Measurements from ENCODE around the gene CNTNAP2. TPM values are rescaled to one million over a fixed set of nuclear protein-coding genes. Genes with fewer than 3 reads are reported as not detected.

CNTNAP2 gene
- total RNA-seq, 4 donors from 2014 or later: 0.42 to 0.71 TPM; not detected in 2

DNA sequence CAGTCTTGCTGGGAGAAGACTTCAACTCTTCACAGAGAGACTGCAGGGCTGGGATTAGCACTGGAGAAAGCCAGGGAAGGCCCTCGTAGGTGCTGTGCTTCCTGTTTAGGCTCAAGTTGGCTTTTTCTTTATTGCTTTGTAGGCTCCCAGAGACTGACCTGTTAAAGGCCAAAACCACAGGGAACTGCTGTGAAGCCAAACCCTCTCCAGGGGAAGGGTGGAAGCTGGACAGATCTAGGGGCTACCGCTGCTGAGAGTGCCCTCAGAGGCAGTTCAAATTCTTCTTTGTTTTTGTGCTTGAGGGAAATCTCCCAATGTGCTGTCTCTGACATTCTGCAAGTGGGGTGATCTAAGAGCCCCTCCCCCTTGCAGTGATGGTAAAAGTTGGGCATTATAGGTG is 198.4 kb downstream of the CNTNAP2 start:
- TF ChIP-seq, protein P1, sequence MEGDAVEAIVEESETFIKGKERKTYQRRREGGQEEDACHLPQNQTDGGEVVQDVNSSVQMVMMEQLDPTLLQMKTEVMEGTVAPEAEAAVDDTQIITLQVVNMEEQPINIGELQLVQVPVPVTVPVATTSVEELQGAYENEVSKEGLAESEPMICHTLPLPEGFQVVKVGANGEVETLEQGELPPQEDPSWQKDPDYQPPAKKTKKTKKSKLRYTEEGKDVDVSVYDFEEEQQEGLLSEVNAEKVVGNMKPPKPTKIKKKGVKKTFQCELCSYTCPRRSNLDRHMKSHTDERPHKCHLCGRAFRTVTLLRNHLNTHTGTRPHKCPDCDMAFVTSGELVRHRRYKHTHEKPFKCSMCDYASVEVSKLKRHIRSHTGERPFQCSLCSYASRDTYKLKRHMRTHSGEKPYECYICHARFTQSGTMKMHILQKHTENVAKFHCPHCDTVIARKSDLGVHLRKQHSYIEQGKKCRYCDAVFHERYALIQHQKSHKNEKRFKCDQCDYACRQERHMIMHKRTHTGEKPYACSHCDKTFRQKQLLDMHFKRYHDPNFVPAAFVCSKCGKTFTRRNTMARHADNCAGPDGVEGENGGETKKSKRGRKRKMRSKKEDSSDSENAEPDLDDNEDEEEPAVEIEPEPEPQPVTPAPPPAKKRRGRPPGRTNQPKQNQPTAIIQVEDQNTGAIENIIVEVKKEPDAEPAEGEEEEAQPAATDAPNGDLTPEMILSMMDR (IDR thresholded peaks at IDR 0.05): no peak
- TF ChIP-seq POLR2A (IDR thresholded peaks at IDR 0.05): no peak
- H3K4me3 ChIP-seq (ENCODE audit: low read depth, poor library complexity, severe bottlenecking): no peak overlapping the region
- no peak for DNase-seq (ENCODE audit: low spot score in 2 of 2)
- intact Hi-C loops (cut with DNase I; ENCODE audit: low total_unique reads): no loop called here
- WGBS, 2 donors: 55 to 72% methylated on average over 2 of the region's 2 CpGs

DNA sequence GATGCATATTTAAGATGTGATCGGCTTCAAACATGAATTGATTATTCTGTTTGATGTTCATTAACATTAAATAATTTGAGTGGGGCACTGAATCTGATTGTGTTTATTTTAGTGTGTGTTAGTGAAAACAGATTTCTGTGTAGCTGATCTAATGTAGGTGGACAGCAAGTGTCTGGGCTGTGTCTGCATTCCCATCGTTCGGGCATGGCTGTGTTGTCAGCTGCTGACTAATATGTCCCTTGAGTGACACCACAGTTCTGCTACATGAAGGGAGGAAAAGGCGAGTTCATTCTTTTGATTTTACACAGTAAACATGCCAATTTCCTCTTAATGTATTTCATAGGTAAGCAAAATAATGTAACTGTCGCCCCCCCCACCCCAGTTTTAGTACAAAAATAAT is 203.0 kb downstream of the CNTNAP2 start:
- intact Hi-C loops (cut with DNase I; ENCODE audit: low total_unique reads): no loop called here
- TF ChIP-seq, protein P1 (IDR thresholded peaks at IDR 0.05): no peak
- no peak for TF ChIP-seq POLR2A (IDR thresholded peaks at IDR 0.05)
- WGBS, 2 donors: 35 to 42% methylated on average over 5 of the region's 5 CpGs
- no peak overlapping the region for H3K4me3 ChIP-seq (ENCODE audit: low read depth, poor library complexity, severe bottlenecking)
- no peak for DNase-seq (ENCODE audit: low spot score in 2 of 2)

DNA sequence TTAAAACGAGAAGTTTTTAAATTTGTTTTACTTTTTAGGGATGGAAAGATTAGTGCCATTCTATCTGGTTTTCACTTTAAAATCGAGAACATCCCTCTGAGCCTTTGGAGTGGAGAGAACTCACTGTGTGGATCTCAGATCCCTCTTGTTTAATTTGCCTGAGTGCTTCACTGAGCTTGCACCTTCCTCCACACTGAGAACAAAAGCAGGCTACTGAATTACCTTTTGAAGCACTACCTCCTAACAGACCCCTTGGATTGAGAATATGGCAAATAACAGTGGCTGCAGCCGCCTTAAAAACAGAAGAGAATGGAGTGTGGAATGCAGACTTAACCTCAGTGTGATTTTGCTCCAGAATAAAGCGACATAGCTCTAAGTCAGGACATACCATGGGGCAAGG is 204.7 kb downstream of the CNTNAP2 start:
- no peak overlapping the region for H3K4me3 ChIP-seq (ENCODE audit: low read depth, poor library complexity, severe bottlenecking)
- no peak for TF ChIP-seq POLR2A (IDR thresholded peaks at IDR 0.05)
- TF ChIP-seq, protein P1 (IDR thresholded peaks at IDR 0.05): no peak
- DNase-seq (ENCODE audit: low spot score in 2 of 2): no peak
- intact Hi-C loops (cut with DNase I; ENCODE audit: low total_unique reads): no loop called here
- WGBS, 2 donors: 64 to 71% methylated on average over 4 of the region's 4 CpGs

DNA sequence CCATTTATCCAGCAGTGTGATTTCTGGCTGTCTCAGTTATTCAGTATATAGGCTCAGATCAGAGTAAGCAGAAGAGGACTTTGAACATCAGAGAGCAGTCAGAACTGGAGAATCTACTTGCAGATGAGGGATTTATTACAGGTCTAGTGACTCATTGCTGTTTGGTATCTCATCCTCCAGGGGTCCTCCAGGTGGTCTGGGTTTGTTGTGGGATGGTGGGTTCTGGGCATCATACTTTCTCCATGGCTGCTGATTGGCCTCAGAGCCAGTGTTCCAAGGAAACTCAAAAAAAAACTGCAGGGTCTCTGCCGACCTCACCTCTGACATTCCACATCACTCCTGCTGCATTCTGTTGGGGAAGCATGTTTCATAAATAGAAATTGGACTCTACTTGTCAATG is 214.8 kb downstream of the CNTNAP2 start:
- 29 to 37% methylated on average over 1 of the region's 1 CpG for WGBS, 2 donors
- no peak overlapping the region for H3K4me3 ChIP-seq (ENCODE audit: low read depth, poor library complexity, severe bottlenecking)
- TF ChIP-seq, protein P1 (IDR thresholded peaks at IDR 0.05): no peak
- no peak for TF ChIP-seq POLR2A (IDR thresholded peaks at IDR 0.05)
- DNase-seq (ENCODE audit: low spot score in 2 of 2): no peak
- intact Hi-C loops (cut with DNase I; ENCODE audit: low total_unique reads): no loop called here

DNA sequence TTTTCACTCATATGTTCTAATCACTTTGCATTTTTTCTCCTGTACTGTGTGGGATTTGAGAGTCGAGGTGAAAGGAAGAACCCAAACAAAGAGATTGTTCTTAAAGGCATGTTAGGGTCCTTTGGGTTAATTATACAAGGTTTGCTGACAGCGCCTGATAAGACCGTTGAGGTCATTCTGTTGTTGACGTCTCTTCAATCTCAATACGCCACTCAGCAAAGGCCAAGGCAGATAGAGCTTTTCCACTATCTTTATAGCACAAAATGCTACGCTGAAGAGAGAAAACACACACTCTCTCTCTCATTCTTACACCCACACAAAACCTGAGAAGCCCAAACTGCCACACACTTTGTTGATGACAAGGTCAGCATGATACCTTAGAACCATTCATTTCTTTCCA is 228.7 kb downstream of the CNTNAP2 start:
- no peak overlapping the region for H3K4me3 ChIP-seq (ENCODE audit: low read depth, poor library complexity, severe bottlenecking)
- WGBS, 2 donors: 82 to 87% methylated on average over 6 of the region's 6 CpGs
- TF ChIP-seq, protein P1 (IDR thresholded peaks at IDR 0.05): no peak
- no peak for TF ChIP-seq POLR2A (IDR thresholded peaks at IDR 0.05)
- intact Hi-C loops (cut with DNase I; ENCODE audit: low total_unique reads): no loop called here
- DNase-seq (ENCODE audit: low spot score in 2 of 2): no peak

DNA sequence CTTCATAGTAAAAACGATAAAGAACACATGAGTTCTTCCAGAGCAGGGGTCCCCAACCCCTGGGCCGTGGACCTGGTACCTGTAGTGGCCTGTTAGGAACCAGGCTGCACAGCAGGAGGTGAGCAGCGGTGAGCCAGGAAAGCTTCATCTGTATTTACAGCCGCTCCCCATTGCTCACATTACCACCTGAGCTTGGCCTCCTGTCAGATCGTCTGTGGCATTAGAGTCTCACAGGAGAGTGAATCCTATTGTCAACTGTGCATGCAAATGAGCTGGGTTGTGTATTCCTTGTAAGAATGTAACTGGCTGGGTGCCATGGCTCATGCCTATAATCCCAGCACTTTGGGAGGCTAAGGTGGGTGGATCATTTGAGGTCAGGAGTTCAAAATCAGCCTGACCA is 229.5 kb downstream of the CNTNAP2 start:
- no peak for DNase-seq (ENCODE audit: low spot score in 2 of 2)
- TF ChIP-seq POLR2A (IDR thresholded peaks at IDR 0.05): no peak
- TF ChIP-seq, protein P1 (IDR thresholded peaks at IDR 0.05): no peak
- WGBS, 2 donors: 83 to 89% methylated on average over 5 of the region's 5 CpGs
- H3K4me3 ChIP-seq (ENCODE audit: low read depth, poor library complexity, severe bottlenecking): no peak overlapping the region
- intact Hi-C loops (cut with DNase I; ENCODE audit: low total_unique reads): no loop called here

Data from lower leg skin (tissue), 4 donors.